KMS-11 (cell line): ENCODE measurements around the gene CD151.

Source experiments
- H2AFZ ChIP-seq: fragments of 200-600 bp; sonication (generic); 2 replicates; pipeline ENCODE4 v1.6.1; 2016; ENCODE audit warnings: antibody characterized with exemption, mixed run types, low read depth
- H3K27ac ChIP-seq: fragments of 200-600 bp; sonication (generic); 2 replicates; pipeline ENCODE4 v1.6.1; 2016; ENCODE audit warnings: mild to moderate bottlenecking, mixed run types
- H3K27me3 ChIP-seq: fragments of 200-600 bp; sonication (generic); 2 replicates; pipeline ENCODE4 v1.6.1; 2017; ENCODE audit warnings: mild to moderate bottlenecking, low read depth, mixed run types, moderate library complexity; ENCODE audit not compliant: insufficient read depth
- H3K36me3 ChIP-seq: fragments of 200-600 bp; sonication (generic); 2 replicates; pipeline ENCODE4 v1.6.1; 2017; ENCODE audit warnings: mild to moderate bottlenecking, mixed run types; ENCODE audit not compliant: insufficient read depth
- H3K4me1 ChIP-seq: fragments of 200-600 bp; sonication (generic); 2 replicates; pipeline ENCODE4 v1.6.1; 2016; ENCODE audit warnings: mild to moderate bottlenecking, low read depth, mixed run types; ENCODE audit not compliant: poor library complexity, severe bottlenecking
- H3K4me2 ChIP-seq: fragments of 200-600 bp; sonication (generic); 2 replicates; pipeline ENCODE4 v1.7.0; 2016; ENCODE audit warnings: mild to moderate bottlenecking, mixed run types
- H3K4me3 ChIP-seq: fragments of 200-600 bp; sonication (generic); IDR thresholded peaks from 2 replicates; pipeline ENCODE4 v1.6.1; 2017; ENCODE audit warnings: low read depth, low read length, mixed read lengths; ENCODE audit not compliant: insufficient read depth
- H3K79me2 ChIP-seq: fragments of 200-600 bp; sonication (generic); 2 replicates; pipeline ENCODE4 v1.6.1; 2016; ENCODE audit warnings: low read depth, mixed run types; ENCODE audit not compliant: insufficient read depth
- H3K9ac ChIP-seq: fragments of 200-600 bp; sonication (generic); 2 replicates; pipeline ENCODE4 v1.6.1; 2016; ENCODE audit warnings: mild to moderate bottlenecking, mixed run types
- H4K20me1 ChIP-seq: fragments of 200-600 bp; sonication (generic); 2 replicates; pipeline ENCODE4 v1.6.1; 2016; ENCODE audit warnings: mild to moderate bottlenecking, mixed run types; ENCODE audit not compliant: insufficient read depth
- CTCF ChIP-seq: fragments of 200-600 bp; sonication (generic); conservative IDR thresholded peaks from 2 replicates; pipeline ENCODE4 v1.6.1; 2017; ENCODE audit warnings: low read depth, mild to moderate bottlenecking, antibody characterized with exemption, low read length, moderate library complexity, mixed read lengths

Gene CD151

GRCh38 chr11:826836-827145, 6.0 kb upstream of the CD151 start:
- no peak overlapping the region for H3K4me3 ChIP-seq
- no peak overlapping the region for H3K27ac ChIP-seq
- H3K36me3 ChIP-seq, result no peaks in the 10 kb centered on the region
- H2AFZ ChIP-seq, result peak overlapping the region; percentile 76
- H3K79me2 ChIP-seq, result no peaks in the 10 kb centered on the region
- H3K27me3 ChIP-seq, result peaks cover 30% of the 10 kb centered on the region
- peaks cover 52% of the 10 kb centered on the region for H3K4me1 ChIP-seq
- peak overlapping the region; percentile 35; the same call in 1 of the 2 replicates for H3K9ac ChIP-seq
- TF ChIP-seq CTCF, result no peak
- no peaks in the 10 kb centered on the region for H4K20me1 ChIP-seq
- peak overlapping the region; percentile 98 for H3K4me2 ChIP-seq

GRCh38 chr11:827146-827896, 5.4 kb upstream of the CD151 start:
- Histone ChIP-seq H3K79me2 (no peaks in the 10 kb centered on the region), H3K4me2 (peak overlapping the region; percentile 98), H3K27ac (no peak overlapping the region), H3K27me3 (peaks cover 35% of the 10 kb centered on the region), H3K36me3 (no peaks in the 10 kb centered on the region), H2AFZ (peak overlapping the region; percentile 76), H4K20me1 (no peaks in the 10 kb centered on the region), H3K4me3 (no peak overlapping the region), H3K4me1 (peaks cover 57% of the 10 kb centered on the region), H3K9ac (peak overlapping the region; percentile 35; the same call in 1 of the 2 replicates)
- no peak for TF ChIP-seq CTCF

GRCh38 chr11:827897-828192, 4.9 kb upstream of the CD151 start, which contains the start of gene CRACR2B:
Gene CRACR2B (plus strand): TSS chr11:827919. CDS start chr11:828608, 689 bp downstream.
- TF ChIP-seq CTCF, result no peak
- H3K4me2 ChIP-seq, result peak within 1 kb of the TSS; percentile 98
- H3K9ac ChIP-seq, result peak within 1 kb of the TSS; percentile 35; the same call in 1 of the 2 replicates
- no peaks in the 10 kb centered on the region for H3K36me3 ChIP-seq
- no peaks in the 10 kb centered on the region for H4K20me1 ChIP-seq
- no peaks in the 10 kb centered on the region for H3K79me2 ChIP-seq
- H3K27me3 ChIP-seq, result peaks cover 35% of the 10 kb centered on the region
- H3K4me3 ChIP-seq, result no peak within 1 kb of the TSS
- H3K4me1 ChIP-seq, result peaks cover 59% of the 10 kb centered on the region
- peak within 1 kb of the TSS; percentile 76 for H2AFZ ChIP-seq
- no peak within 1 kb of the TSS for H3K27ac ChIP-seq

DNA sequence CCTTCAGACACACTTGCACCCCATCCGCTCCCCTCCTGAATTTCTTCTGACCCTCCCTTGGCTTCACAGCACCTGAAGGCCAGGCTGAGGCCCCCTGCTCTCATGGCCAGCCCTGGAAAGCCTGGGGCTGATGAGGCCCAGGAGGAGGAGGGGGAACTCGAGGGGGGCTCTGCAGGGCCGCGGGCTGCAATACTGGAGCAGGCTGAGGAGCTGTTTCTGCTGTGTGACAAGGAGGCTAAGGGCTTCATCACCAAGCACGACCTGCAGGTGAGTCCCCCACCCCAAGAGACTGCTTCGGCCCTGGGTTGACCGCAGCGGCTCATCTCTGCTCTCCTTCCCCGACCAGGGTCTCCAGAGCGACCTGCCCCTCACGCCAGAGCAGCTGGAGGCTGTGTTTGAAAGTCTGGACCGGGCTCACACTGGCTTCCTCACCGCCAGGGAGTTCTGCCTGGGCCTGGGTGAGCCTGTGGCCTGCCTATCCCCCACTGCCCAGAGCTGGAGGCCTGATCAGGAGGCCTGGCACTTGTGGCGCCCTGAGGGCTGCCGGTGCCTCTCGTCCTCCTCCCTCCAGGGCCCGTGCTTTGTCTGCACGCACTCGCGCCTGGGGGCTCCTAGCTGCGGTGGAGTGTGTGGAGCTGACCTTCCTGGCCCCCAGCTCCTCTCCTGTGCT, 4.1 kb upstream of the CD151 start:
- peaks cover 59% of the 10 kb centered on the region for H3K4me1 ChIP-seq
- no peaks in the 10 kb centered on the region for H3K36me3 ChIP-seq
- no peaks in the 10 kb centered on the region for H3K79me2 ChIP-seq
- no peaks in the 10 kb centered on the region for H4K20me1 ChIP-seq
- no peak overlapping the region for H3K9ac ChIP-seq
- H3K27ac ChIP-seq, result no peak overlapping the region
- H2AFZ ChIP-seq, result no peak overlapping the region
- peaks cover 35% of the 10 kb centered on the region for H3K27me3 ChIP-seq
- no peak overlapping the region for H3K4me3 ChIP-seq
- TF ChIP-seq CTCF, result no peak
- H3K4me2 ChIP-seq, result peak overlapping the region; percentile 99; the same call in 1 of the 2 replicates
